GM12872 (cell line): ENCODE measurements around the gene TAGLN2.

Experiments
- TF ChIP-seq, protein P1 (sequence below): IDR thresholded peaks from 3 replicates; pipeline ENCODE4 v1.5.1; 2011; ENCODE audit warnings: low read depth, mild to moderate bottlenecking, low read length, moderate library complexity; ENCODE audit not compliant: insufficient read depth

The TAGLN2 gene

GRCh38 chr1:159949123-159949522 lies 23.8 kb upstream of the TAGLN2 start:
- TF ChIP-seq, protein P1, sequence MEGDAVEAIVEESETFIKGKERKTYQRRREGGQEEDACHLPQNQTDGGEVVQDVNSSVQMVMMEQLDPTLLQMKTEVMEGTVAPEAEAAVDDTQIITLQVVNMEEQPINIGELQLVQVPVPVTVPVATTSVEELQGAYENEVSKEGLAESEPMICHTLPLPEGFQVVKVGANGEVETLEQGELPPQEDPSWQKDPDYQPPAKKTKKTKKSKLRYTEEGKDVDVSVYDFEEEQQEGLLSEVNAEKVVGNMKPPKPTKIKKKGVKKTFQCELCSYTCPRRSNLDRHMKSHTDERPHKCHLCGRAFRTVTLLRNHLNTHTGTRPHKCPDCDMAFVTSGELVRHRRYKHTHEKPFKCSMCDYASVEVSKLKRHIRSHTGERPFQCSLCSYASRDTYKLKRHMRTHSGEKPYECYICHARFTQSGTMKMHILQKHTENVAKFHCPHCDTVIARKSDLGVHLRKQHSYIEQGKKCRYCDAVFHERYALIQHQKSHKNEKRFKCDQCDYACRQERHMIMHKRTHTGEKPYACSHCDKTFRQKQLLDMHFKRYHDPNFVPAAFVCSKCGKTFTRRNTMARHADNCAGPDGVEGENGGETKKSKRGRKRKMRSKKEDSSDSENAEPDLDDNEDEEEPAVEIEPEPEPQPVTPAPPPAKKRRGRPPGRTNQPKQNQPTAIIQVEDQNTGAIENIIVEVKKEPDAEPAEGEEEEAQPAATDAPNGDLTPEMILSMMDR = no peak

DNA sequence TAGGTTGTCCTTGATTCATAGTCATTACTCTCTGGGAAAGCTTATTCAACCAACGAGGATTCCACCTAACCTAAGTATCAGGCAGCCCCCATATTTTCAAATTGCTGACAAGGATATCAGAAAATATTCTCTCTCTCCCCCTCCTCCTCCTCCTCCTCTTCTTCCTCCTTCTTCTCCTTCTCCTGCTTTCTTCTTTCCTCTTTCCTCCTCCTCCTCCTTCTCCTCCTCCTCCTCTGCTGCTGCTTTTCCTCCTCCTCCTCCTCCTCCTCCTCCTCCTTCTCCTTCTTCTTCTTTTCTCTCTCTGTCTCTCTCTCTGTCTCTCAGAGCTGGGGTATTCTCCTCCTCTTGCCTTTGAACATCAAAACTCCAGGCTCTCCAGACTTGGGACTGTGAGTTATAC lies 22.6 kb upstream of the TAGLN2 start:
- TF ChIP-seq, protein P1 = no peak

GRCh38 chr1:159946242-159947187 lies 21.2 kb upstream of the TAGLN2 start:
- TF ChIP-seq, protein P1 = no peak

- TF ChIP-seq, protein P1 = peak; percentile 33; the same call in 1 of the 3 replicates
Measured at GRCh38 chr1:159945483-159946241, 20.4 kb upstream of the TAGLN2 start, which contains the start of gene IGSF9. Gene IGSF9, minus strand, starts transcription at chr1:159945613. Its CDS starts 2,159 bp downstream, at chr1:159943454.

- TF ChIP-seq, protein P1 = no peak
Measured at GRCh38 chr1:159944623-159945455, 19.5 kb upstream of the TAGLN2 start.

DNA sequence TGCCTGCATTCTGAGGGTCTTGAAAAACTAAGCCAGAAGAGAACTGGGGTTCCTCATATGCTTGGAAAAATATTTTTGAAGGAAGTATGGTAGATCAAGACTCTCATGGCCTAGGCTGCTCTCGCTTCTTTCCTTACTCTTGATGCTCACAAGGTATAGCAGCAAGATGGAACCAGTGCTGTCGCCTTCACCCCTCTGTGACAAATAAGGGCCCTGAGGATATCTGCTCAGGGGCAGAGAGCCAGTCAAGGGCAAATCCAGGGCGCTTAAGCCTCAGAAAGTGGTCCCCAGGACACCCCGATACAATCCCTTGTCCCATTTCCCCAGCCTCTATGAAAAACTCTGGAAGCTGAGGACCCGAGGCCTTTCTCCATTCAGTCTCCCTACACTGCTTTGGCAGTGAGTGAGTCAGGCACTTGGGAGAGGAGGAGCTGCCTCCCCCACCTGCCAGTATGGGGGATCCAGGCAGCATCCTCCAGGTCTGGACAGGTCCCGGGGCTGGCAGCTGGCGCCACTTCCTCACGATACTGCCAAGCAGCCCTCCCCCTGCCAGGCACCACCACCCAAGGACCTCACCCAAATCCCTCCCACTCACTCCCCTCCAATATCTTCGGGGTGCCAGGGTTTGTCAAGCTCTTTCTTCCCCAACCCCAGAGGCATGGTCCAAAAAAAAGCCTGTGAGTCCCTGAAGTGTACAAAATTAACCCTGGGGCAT lies 18.8 kb upstream of the TAGLN2 start:
- TF ChIP-seq, protein P1 = no peak
